Spleen (tissue), 7 donors: ENCODE measurements around the gene BAHD1.

ENCODE experiments used
- POLR2A ChIP-seq, 3 donors: fragments of 450-650 bp; IDR thresholded peaks; one replicate each; pipeline ENCODE4 v1.5.1; 2017; ENCODE audit warnings: antibody characterized with exemption in 3 of 3, mild to moderate bottlenecking in 1 of 3
- POLR2AphosphoS5 ChIP-seq, 3 donors: sonication (generic); formaldehyde crosslinking; IDR thresholded peaks; one replicate each; pipeline ENCODE4 v1.5.1; 2017; ENCODE audit warnings: antibody characterized with exemption in 3 of 3
- TF ChIP-seq, protein P1 (sequence below), 11 experiments: fragments of 200-600 bp in 7 of 11; fragments of 450-650 bp in 4 of 11; sonication (generic) in 4 of 11; IDR thresholded peaks in 8 of 11; conservative IDR thresholded peaks in 3 of 11; 1 replicate in 7 of 11; 2 replicates in 4 of 11; pipeline versions ENCODE4 v1.4.0 to v1.8.0; 2016 to 2021; ENCODE audit warnings: antibody characterized with exemption in 11 of 11, inconsistent platforms in 4 of 11, mild to moderate bottlenecking in 1 of 11
- donor health status: DM: no; HTN: no; CAD: no; lungs with moderate emphysema.
- donor health status: DM: no; HTN: no; CAD: no.
- donor health status: DM: no; HTN: no; CAD: no.

DNA sequence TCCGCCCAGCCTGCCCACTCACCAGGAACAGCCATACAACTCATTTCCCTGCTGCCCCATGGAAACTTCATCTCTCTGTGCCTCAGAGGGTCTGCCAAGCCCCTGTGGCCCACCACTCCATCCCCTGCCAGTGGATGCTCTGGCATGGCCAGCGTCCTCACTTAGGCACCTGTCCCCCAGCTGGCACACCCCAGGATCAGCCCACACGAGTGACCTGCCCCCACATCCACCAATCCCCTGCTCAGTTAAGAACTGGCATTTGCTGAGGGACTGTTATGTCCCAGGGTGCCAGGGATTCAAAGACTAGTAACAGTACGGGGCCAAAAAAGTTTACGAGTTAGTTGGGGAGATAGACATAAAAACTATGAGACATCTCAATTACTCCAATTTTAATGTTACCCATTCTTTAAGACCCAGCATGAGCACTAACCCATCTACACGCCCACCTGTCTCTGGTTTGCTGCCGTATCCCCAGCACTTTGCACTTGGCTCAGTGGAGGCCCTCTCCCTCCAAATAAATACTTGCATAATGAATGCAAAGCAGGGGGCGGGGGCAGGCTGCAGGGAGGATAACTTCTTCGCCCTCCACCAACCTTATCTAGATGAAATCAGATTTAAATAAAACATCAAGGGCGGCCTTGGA is 11.6 kb upstream of the BAHD1 start:
- TF ChIP-seq, protein P1, sequence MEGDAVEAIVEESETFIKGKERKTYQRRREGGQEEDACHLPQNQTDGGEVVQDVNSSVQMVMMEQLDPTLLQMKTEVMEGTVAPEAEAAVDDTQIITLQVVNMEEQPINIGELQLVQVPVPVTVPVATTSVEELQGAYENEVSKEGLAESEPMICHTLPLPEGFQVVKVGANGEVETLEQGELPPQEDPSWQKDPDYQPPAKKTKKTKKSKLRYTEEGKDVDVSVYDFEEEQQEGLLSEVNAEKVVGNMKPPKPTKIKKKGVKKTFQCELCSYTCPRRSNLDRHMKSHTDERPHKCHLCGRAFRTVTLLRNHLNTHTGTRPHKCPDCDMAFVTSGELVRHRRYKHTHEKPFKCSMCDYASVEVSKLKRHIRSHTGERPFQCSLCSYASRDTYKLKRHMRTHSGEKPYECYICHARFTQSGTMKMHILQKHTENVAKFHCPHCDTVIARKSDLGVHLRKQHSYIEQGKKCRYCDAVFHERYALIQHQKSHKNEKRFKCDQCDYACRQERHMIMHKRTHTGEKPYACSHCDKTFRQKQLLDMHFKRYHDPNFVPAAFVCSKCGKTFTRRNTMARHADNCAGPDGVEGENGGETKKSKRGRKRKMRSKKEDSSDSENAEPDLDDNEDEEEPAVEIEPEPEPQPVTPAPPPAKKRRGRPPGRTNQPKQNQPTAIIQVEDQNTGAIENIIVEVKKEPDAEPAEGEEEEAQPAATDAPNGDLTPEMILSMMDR (IDR thresholded peaks at IDR 0.05 in 8 of 11, conservative IDR thresholded peaks at IDR 0.05 in 3 of 11), result no peak
- TF ChIP-seq POLR2A (IDR thresholded peaks at IDR 0.05), result no peak
- TF ChIP-seq POLR2AphosphoS5 (IDR thresholded peaks at IDR 0.05), result no peak
